Muscle layer of duodenum (tissue), 2 donors: ENCODE results near the gene ZSCAN18.

Experiments used
- H3K27ac ChIP-seq: one replicate; pipeline ENCODE4 v1.7.0; 2013; ENCODE audit warnings: mild to moderate bottlenecking, low read length
- H3K27me3 ChIP-seq: one replicate; pipeline ENCODE4 v1.7.0; 2013; ENCODE audit warnings: low read depth, mild to moderate bottlenecking, control low read depth, low read length
- H3K36me3 ChIP-seq, 2 donors: one replicate each; pipeline ENCODE4 v1.7.0; 2013; ENCODE audit warnings: low read length in 2 of 2, control low read depth in 1 of 2, mild to moderate bottlenecking in 1 of 2; ENCODE audit not compliant: insufficient read depth in 2 of 2, control insufficient read depth in 1 of 2
- H3K4me1 ChIP-seq, 2 donors: one replicate each; pipeline ENCODE4 v1.7.0; 2013; ENCODE audit warnings: low read length in 2 of 2, mild to moderate bottlenecking in 2 of 2, control low read depth in 1 of 2, moderate library complexity in 1 of 2; ENCODE audit not compliant: insufficient read depth in 2 of 2, control insufficient read depth in 1 of 2
- H3K4me3 ChIP-seq, 2 donors: one replicate each; pipeline ENCODE4 v1.7.0; 2013; ENCODE audit warnings: low read length in 2 of 2, low read depth in 1 of 2, mild to moderate bottlenecking in 1 of 2
- H3K9me3 ChIP-seq, 2 donors: one replicate each; pipeline ENCODE4 v1.7.0; 2013; ENCODE audit warnings: low read length in 2 of 2, control low read depth in 1 of 2, mild to moderate bottlenecking in 1 of 2; ENCODE audit not compliant: control insufficient read depth in 1 of 2
- donor health status: healthy.

ZSCAN18 gene

DNA sequence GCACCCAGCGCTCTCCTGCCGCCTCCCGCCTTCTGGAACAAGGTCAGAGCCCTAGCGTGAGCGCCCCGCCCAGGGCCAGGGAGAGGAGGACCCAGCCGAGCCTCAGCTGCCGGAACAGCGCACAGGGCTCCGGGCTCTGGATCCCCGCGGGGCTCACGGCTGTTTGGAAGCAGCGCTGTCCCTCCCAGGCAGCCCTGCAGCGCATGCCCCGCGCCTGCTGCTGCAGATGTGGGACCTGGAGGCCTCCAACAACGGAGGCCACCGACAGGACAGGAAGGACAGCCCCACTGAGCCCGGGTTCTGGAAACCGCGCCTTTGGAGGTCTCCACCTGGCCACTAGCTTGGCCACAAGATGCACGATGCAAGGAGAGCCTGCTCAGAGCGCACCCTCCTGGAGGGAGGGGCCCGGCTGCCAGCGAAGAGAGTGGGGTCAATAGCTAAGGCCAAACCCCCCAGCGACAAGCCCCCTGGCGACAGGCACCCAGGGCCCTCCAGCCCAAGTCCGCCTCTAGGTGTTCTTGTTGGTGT is 12.6 kb downstream of the ZSCAN18 start:
- no peak overlapping the region for H3K27ac ChIP-seq
- H3K9me3 ChIP-seq: peaks cover 0 to 58% of the 10 kb centered on the region in 2 donors
- no peaks in the 10 kb centered on the region for H3K4me1 ChIP-seq
- H3K27me3 ChIP-seq: no peaks in the 10 kb centered on the region
- peak overlapping the region in 1 of 2 donors; percentile 35 for H3K4me3 ChIP-seq
- peaks cover 9 to 69% of the 10 kb centered on the region in 2 donors for H3K36me3 ChIP-seq

DNA sequence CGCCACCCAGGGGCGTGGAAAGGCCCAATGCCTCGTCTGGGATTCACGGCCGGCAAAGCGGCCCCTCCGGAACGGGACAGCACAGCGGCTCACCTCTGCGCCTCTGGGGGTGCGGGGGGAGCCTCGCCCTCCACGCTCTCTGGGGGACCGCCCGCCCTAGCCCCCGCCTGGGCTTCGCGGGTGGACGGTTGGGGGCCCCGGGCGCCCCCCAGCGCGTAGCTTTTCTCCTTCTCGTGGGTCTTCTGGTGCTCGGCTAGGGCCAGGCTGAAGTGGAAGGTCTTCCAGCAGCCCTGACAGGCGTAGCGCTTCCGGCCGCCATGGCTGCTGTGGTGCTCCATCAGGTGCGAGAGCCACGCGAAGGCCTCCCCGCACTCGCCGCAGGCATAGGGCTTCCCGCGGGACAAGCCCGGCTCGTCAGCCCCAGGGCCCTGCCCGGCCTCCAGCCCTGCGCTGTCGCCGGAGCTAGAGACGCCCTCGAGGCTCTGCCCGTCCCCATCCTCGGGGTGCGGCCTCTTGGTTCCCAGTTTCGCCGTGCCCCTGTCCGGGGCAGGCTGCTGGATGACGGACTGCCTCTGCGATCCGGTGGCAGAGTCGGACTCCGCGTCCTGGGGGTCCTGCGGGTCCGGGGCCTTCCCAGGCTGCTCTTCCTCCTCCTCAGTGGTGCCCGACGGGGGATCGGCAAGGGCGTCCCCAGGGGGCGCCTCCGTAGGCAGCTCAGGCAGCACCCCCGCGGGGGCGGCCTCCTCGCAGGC is 13.3 kb downstream of the ZSCAN18 start:
- Histone ChIP-seq H3K27me3 (no peaks in the 10 kb centered on the region), H3K36me3 (peaks cover 9 to 63% of the 10 kb centered on the region in 2 donors), H3K9me3 (peaks cover 0 to 64% of the 10 kb centered on the region in 2 donors), H3K27ac (no peak overlapping the region), H3K4me1 (no peaks in the 10 kb centered on the region), H3K4me3 (peak overlapping the region in 1 of 2 donors; percentile 35)

DNA sequence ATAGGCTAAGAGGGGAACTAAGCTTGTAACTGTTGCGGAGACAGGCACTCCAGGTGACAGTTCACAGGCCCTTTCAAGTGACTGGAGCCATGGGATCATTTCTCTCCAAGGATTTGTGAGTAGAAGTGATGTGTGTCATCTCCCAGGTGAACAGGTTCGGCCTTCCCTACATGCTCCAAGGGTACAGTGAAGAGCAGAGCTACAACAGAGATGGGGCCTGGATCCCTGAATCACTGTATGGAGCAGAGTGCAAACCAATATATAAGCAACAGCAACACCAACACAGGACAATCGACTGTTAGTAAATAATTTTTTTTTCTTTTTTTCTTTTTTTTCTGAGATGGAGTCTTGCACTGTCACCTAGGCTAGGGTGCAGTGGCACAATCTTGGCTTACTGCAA is 15.0 kb downstream of the ZSCAN18 start:
- Histone ChIP-seq H3K4me3 (peak overlapping the region; percentile 7 to 35), H3K9me3 (peaks cover 0 to 69% of the 10 kb centered on the region in 2 donors), H3K27ac (no peak overlapping the region), H3K4me1 (no peaks in the 10 kb centered on the region), H3K27me3 (no peaks in the 10 kb centered on the region), H3K36me3 (peaks cover 9 to 52% of the 10 kb centered on the region in 2 donors)

DNA sequence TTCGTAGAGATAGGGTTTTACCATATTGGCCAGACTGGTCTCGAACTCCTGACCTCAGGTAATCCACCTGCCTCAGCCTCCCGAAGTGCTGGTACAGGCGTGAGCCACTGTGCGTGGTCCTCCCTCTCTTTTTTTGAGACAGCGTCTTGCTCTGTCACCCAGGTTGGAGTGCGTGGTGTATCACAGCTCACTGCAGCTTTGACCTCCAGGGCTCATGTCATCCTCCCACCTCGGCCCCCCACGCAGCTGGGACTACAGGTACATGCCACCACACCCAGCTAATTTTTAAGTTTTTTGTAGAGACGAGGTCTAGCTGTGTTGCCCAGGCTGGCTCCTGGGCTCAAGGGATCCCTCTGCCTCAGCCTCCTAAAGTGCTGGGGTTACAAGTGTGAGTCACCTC is 18.2 kb downstream of the ZSCAN18 start:
- no peaks in the 10 kb centered on the region for H3K27me3 ChIP-seq
- peaks cover 0 to 19% of the 10 kb centered on the region in 2 donors for H3K36me3 ChIP-seq
- H3K9me3 ChIP-seq: peaks cover 9 to 65% of the 10 kb centered on the region in 2 donors
- peak overlapping the region in 1 of 2 donors; percentile 50 for H3K4me3 ChIP-seq
- no peaks in the 10 kb centered on the region for H3K4me1 ChIP-seq
- no peak overlapping the region for H3K27ac ChIP-seq

DNA sequence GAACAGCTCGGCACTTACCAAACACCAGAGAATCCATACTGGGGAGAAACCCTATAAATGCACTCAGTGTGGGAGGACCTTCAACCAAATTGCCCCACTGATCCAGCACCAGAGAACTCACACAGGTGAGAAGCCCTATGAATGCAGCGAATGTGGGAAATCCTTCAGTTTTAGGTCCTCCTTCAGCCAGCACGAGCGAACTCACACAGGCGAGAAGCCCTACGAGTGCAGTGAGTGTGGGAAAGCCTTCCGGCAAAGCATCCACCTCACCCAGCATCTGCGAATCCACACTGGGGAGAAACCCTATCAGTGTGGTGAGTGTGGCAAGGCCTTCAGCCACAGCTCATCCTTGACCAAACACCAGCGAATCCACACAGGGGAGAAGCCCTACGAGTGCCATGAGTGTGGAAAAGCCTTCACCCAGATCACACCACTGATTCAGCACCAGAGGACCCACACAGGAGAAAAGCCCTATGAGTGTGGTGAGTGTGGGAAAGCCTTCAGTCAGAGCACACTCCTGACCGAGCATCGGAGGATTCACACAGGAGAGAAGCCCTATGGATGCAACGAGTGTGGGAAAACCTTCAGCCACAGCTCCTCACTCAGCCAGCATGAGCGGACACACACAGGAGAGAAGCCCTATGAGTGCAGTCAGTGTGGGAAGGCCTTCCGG is 30.7 kb downstream of the ZSCAN18 start:
- H3K4me1 ChIP-seq: no peaks in the 10 kb centered on the region
- peaks cover 57 to 85% of the 10 kb centered on the region in 2 donors for H3K9me3 ChIP-seq
- H3K27me3 ChIP-seq: no peaks in the 10 kb centered on the region
- H3K4me3 ChIP-seq: peak overlapping the region in 1 of 2 donors; percentile 60
- peaks cover 0 to 88% of the 10 kb centered on the region in 2 donors for H3K36me3 ChIP-seq
- H3K27ac ChIP-seq: no peak overlapping the region

DNA sequence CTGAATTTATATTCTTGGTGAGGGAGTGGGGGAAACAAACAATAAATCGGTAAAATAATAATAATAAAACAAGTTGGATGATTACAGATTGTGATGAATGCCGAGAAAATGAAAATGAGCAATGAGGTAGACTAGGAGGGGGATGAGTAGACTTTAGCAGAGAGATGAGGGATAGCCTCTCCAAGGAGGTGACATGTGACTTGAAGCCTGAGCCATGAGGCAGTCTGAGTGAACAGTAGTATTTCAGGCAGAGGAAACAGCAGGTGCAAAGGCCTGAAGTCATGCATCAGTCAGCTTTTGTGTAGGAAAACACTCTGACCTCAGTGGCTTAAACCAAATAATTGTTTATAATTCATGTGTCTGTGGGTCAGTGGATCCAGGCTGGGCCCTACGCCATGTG is 34.3 kb downstream of the ZSCAN18 start:
- peaks cover 44 to 64% of the 10 kb centered on the region in 2 donors for H3K9me3 ChIP-seq
- peak overlapping the region in 1 of 2 donors; percentile 34 for H3K4me3 ChIP-seq
- H3K36me3 ChIP-seq: peaks cover 0 to 62% of the 10 kb centered on the region in 2 donors
- peaks cover 0 to 1% of the 10 kb centered on the region in 2 donors for H3K4me1 ChIP-seq
- H3K27me3 ChIP-seq: no peaks in the 10 kb centered on the region
- H3K27ac ChIP-seq: no peak overlapping the region

DNA sequence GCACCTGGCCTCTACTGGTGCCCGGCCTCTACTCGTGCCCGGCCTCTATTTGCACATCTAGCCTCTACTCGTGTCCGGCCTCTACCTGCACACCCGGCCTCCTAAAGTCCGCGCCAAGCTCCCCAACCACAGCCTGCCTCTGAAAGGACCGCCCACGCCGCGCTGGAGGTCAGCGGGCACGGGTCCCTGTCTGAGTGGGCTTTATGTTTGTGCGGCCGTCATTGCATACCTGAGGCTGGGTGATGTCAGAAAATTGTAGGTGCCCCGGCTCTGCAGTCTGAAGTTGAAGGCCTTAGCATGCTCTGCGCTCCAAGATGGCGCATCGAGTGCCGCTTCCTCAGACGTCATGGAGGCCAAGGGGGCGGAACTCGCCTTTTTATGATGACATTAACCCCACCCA is 37.8 kb downstream of the ZSCAN18 start:
- H3K36me3 ChIP-seq: peaks cover 0 to 27% of the 10 kb centered on the region in 2 donors
- H3K4me1 ChIP-seq: peaks cover 0 to 3% of the 10 kb centered on the region in 2 donors
- H3K27me3 ChIP-seq: no peaks in the 10 kb centered on the region
- peak overlapping the region in 1 of 2 donors; percentile 75 for H3K4me3 ChIP-seq
- H3K27ac ChIP-seq: no peak overlapping the region
- H3K9me3 ChIP-seq: peaks cover 10 to 38% of the 10 kb centered on the region in 2 donors

DNA sequence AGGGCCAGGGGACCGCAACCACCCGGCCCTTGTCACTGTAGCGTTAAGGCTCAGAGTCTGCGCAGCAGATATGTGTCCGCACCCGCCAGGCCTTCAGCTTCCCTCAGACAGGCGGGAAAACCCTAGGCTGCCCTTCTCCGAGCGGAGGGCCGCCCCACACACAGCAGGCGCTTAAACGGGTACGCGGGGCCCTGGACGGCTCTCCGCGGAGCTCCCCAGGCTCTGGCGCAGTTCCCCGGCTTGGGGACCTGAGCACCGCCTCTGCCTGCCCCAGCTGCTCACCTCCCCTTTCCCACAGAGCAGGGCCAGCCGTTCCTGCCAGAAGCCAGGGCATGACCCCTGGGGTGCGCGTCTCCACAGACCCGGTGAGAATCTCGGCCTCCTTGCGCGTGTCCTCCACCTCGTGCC is 38.4 kb downstream of the ZSCAN18 start:
- no peaks in the 10 kb centered on the region for H3K27me3 ChIP-seq
- peak overlapping the region; percentile 59 to 75 for H3K4me3 ChIP-seq
- H3K36me3 ChIP-seq: peaks cover 0 to 22% of the 10 kb centered on the region in 2 donors
- H3K4me1 ChIP-seq: peaks cover 0 to 3% of the 10 kb centered on the region in 2 donors
- peaks cover 10 to 38% of the 10 kb centered on the region in 2 donors for H3K9me3 ChIP-seq
- peak overlapping the region; percentile 45 for H3K27ac ChIP-seq

DNA sequence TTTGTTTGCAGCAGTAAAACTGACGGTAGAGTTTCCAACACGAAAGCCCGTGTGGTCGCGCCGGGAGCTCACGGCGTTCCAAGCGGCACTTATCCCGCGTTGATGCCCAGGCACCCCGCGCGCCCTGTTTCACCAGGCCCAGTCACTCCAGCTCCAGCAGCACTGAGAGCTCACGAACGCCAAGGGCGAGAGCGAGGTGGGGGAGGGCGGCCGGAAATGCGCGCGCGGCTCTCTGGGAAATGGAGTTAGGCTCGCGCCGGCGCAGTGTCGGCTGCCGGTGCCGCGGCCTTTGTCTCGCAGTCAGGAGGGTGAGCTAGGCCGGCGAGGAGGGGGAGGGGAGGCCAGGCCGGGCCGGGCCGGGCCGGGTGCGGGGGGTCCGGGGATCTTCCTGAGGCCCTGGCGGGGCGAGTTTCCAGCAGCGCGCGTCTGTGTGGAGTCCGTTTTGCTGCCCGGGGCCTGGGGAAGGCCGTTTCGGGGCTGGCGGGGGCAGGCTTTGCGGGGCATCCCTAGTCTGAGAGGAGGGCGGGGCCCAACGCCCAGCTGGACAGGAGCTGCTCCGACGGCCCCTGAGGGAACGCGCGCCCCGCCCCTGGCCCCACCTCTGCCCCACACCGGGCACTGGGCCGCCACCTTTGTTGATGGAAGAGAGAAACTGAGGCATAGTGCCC is 38.9 kb downstream of the ZSCAN18 start, which contains the start of gene ZNF135:
ZNF135 (plus strand) TSS at position 280 of the 668 bp plus-strand sequence. CDS start 721 bp downstream, outside the sequence.
- no peaks in the 10 kb centered on the region for H3K27me3 ChIP-seq
- H3K4me1 ChIP-seq: peaks cover 0 to 3% of the 10 kb centered on the region in 2 donors
- peaks cover 0 to 18% of the 10 kb centered on the region in 2 donors for H3K36me3 ChIP-seq
- H3K4me3 ChIP-seq: peak within 1 kb of the TSS; percentile 59 to 75
- peak within 1 kb of the TSS; percentile 49 for H3K27ac ChIP-seq
- peaks cover 8 to 37% of the 10 kb centered on the region in 2 donors for H3K9me3 ChIP-seq

DNA sequence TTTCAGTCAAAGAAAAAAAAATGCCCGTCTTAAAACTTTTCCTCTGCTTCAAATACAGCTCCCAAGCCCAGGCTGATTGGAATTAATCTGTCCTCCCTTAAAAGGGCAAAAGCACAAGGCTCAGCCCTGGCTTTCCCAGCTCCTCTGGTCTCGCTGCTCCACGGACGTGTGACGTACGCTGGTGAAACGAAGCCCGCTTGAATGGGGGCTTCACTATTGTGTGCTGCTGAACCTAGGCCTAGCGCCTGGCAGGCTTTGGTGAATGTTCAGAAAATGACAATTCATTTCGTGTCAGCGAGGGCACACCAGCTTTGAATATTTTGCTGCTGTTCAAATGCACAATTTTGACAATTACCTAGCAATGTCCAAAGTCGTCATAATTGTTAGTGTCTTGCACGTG is 39.6 kb downstream of the ZSCAN18 start:
- peaks cover 0 to 3% of the 10 kb centered on the region in 2 donors for H3K4me1 ChIP-seq
- H3K4me3 ChIP-seq: peak overlapping the region; percentile 23 to 75
- peaks cover 3 to 31% of the 10 kb centered on the region in 2 donors for H3K9me3 ChIP-seq
- no peaks in the 10 kb centered on the region for H3K27me3 ChIP-seq
- peak overlapping the region; percentile 49 for H3K27ac ChIP-seq
- peaks cover 0 to 15% of the 10 kb centered on the region in 2 donors for H3K36me3 ChIP-seq
